ENCODE data around the gene MAD1L1.

DNA sequence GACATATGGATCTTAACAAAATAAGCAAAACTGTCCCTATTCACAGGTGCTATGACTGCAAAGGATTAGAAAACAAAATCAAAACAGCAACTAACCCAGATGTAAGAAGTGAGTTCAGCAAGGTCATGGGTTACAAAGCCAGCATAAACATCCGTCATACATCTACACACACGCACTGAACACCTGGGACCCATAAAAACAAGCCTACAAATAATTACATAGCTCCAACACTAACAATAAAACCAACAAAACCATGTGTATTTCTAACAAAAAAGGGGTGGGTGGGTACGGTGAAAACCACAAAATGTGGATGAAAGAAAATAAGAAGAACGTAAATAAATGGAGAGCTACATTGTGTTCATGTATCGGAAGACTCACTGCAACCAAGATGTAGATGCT lies 305.8 kb downstream of the MAD1L1 start:
- TF ChIP-seq, protein P1, sequence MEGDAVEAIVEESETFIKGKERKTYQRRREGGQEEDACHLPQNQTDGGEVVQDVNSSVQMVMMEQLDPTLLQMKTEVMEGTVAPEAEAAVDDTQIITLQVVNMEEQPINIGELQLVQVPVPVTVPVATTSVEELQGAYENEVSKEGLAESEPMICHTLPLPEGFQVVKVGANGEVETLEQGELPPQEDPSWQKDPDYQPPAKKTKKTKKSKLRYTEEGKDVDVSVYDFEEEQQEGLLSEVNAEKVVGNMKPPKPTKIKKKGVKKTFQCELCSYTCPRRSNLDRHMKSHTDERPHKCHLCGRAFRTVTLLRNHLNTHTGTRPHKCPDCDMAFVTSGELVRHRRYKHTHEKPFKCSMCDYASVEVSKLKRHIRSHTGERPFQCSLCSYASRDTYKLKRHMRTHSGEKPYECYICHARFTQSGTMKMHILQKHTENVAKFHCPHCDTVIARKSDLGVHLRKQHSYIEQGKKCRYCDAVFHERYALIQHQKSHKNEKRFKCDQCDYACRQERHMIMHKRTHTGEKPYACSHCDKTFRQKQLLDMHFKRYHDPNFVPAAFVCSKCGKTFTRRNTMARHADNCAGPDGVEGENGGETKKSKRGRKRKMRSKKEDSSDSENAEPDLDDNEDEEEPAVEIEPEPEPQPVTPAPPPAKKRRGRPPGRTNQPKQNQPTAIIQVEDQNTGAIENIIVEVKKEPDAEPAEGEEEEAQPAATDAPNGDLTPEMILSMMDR (IDR thresholded peaks at IDR 0.05) = no peak
- no peak for TF ChIP-seq POLR2A (IDR thresholded peaks at IDR 0.05)
